GM19043 (cell line): ENCODE results near the gene PRRT4.

ENCODE experiments used
- ATAC-seq: cut with Tn5 transposase; IDR thresholded peaks from one replicate; pipeline ENCODE4 v1.9.1; 2021; ENCODE audit warnings: low read depth; ENCODE audit not compliant: unreplicated experiment

The PRRT4 gene

GRCh38 chr7:128302139-128302538 is 59.4 kb downstream of the PRRT4 start:
- ATAC-seq: no peak
